Astrocyte of the spinal cord (primary cell): ENCODE data around the gene WFIKKN1.

Experiments
- DNase-seq: peaks from one replicate; pipeline ENCODE4 v3.0.0; 2011; ENCODE audit warnings: low read depth, low spot score
- H3K4me3 ChIP-seq: 2 replicates; pipeline ENCODE4 v1.5.1; 2011; ENCODE audit warnings: low read depth, mild to moderate bottlenecking, low read length, moderate library complexity
- CTCF ChIP-seq: IDR thresholded peaks from 2 replicates; pipeline ENCODE4 v1.5.1; 2012; ENCODE audit warnings: low read depth, mild to moderate bottlenecking, low read length, inconsistent platforms
- in situ Hi-C: cut with HindIII; loops from 2 replicates; pipeline ENCODE4 v1.10.0; 2017; ENCODE audit warnings: low sequenced_read_pairs

The WFIKKN1 gene

GRCh38 chr16:648071-648780 is 17.4 kb downstream of the WFIKKN1 start:
- DNase-seq: no peak
- H3K4me3 ChIP-seq: peak overlapping the region; percentile 61
- peak; percentile 55 for TF ChIP-seq CTCF
- in situ Hi-C loops: no loop called here

- DNase-seq: peak; percentile 88
- H3K4me3 ChIP-seq: peak within 1 kb of the TSS; percentile 61
- in situ Hi-C loops: no loop called here
- no peak for TF ChIP-seq CTCF
Measured at GRCh38 chr16:648781-649589, 18.2 kb downstream of the WFIKKN1 start, which contains the start of gene WDR90. TSS of gene WDR90 (plus strand) at chr16:649365. CDS start at chr16:649417, 52 bp downstream.

- no peak for TF ChIP-seq CTCF
- in situ Hi-C loops: no loop called here
- H3K4me3 ChIP-seq: peak overlapping the region; percentile 61
Measured at GRCh38 chr16:649631-650030, 18.8 kb downstream of the WFIKKN1 start.

GRCh38 chr16:651844-652243 is 21.1 kb downstream of the WFIKKN1 start:
- TF ChIP-seq CTCF: no peak
- H3K4me3 ChIP-seq: no peak overlapping the region
- DNase-seq: no peak
- in situ Hi-C loops: no loop called here

More at GRCh38 chr16:649631-650030, 18.8 kb downstream of the WFIKKN1 start:
- no peak for DNase-seq

GRCh38 chr16:652454-653305 is 21.9 kb downstream of the WFIKKN1 start:
- no peak for TF ChIP-seq CTCF
- DNase-seq: no peak
- H3K4me3 ChIP-seq: no peak overlapping the region
- in situ Hi-C loops: no loop called here

GRCh38 chr16:654034-654433 is 23.2 kb downstream of the WFIKKN1 start:
- H3K4me3 ChIP-seq: no peak overlapping the region
- no peak for TF ChIP-seq CTCF
- DNase-seq: no peak
- in situ Hi-C loops: no loop called here
